Sigmoid colon (tissue), 7 donors: ENCODE measurements around the gene SIM1. TPM values are rescaled to one million over a fixed set of nuclear protein-coding genes. Genes with fewer than 3 reads are reported as not detected.

Experiments
- DNase-seq: peaks from one replicate; pipeline ENCODE4 v3.0.0-alpha.2; 2019
- H3K27ac ChIP-seq, 4 donors: fragments of 200-600 bp; sonication (generic); one replicate each; pipeline ENCODE4 v1.5.1; 2016 to 2019; ENCODE audit warnings: mild to moderate bottlenecking in 1 of 4
- H3K27me3 ChIP-seq, 3 donors: fragments of 200-600 bp; sonication (generic); one replicate each; pipeline ENCODE4 v1.5.1; 2019; ENCODE audit warnings: mild to moderate bottlenecking in 1 of 3
- H3K36me3 ChIP-seq, 4 donors: fragments of 200-600 bp; sonication (generic); one replicate each; pipeline ENCODE4 v1.5.1; 2016 to 2019
- H3K4me1 ChIP-seq, 4 donors: fragments of 200-600 bp; sonication (generic); one replicate each; pipeline ENCODE4 v1.5.1; 2017 to 2019
- H3K4me3 ChIP-seq, 4 donors: fragments of 200-600 bp; sonication (generic); one replicate each; pipeline ENCODE4 v1.5.1; 2017 to 2019; ENCODE audit warnings: mild to moderate bottlenecking in 2 of 4, moderate library complexity in 1 of 4
- H3K9me3 ChIP-seq, 4 donors: fragments of 200-600 bp in 3 of 4; sonication (generic) in 3 of 4; one replicate each; pipeline versions ENCODE4 v1.5.1 to v1.6.1; 2013 to 2019
- EP300 ChIP-seq, 4 donors: sonication (generic); formaldehyde crosslinking; IDR thresholded peaks; one replicate each; pipeline ENCODE4 v1.6.1; 2017; ENCODE audit warnings: antibody characterized with exemption in 4 of 4
- POLR2A ChIP-seq, 2 donors: fragments of 450-650 bp; IDR thresholded peaks; one replicate each; pipeline ENCODE4 v1.6.1; 2016; ENCODE audit warnings: antibody characterized with exemption in 2 of 2, mild to moderate bottlenecking in 2 of 2, moderate library complexity in 2 of 2
- POLR2AphosphoS5 ChIP-seq, 4 donors: sonication (generic); formaldehyde crosslinking; IDR thresholded peaks; one replicate each; pipeline ENCODE4 v1.6.1; 2017; ENCODE audit warnings: antibody characterized with exemption in 4 of 4
- WGBS, 2 donors: extraction: QIAGEN DNeasy Blood & Tissue Kit; methylation state at CpG; one replicate each; pipeline ENCODE4 v1.1.7; 2013; 5-methylcytosine and 5-hydroxymethylcytosine counted together
- intact Hi-C: fragments of 100-400 bp; cut with DNase I; formaldehyde crosslinking; loops from one replicate; pipeline ENCODE4 v1.15.1; 2023
- polyA plus RNA-seq, 3 donors: library from polyadenylated mRNA; stranded (reverse); fragments of 200-250 nt; gene quantifications; one replicate each; pipeline ENCODE4 v1.2.3, GENCODE V29; 2013
- total RNA-seq, 4 donors: library from RNA; depleted of rRNA; stranded (reverse); fragments of >200 nt; gene quantifications; one replicate each; pipeline ENCODE4 v1.1.0, GENCODE V29; 2016
- TF ChIP-seq, protein P1 (sequence below), 4 experiments: fragments of 450-650 bp in 3 of 4; fragments of 200-600 bp in 1 of 4; IDR thresholded peaks; one replicate each; pipeline ENCODE4 v1.5.1; 2016 to 2019; ENCODE audit warnings: antibody characterized with exemption in 4 of 4, mild to moderate bottlenecking in 3 of 4, moderate library complexity in 2 of 4
- donor health status: healthy with polysubstance abuse.
- donor health status: Bipolar disorder and iron deficiency.
- donor health status: healthy.

The SIM1 gene
- total and polyA plus RNA-seq, 7 donors = not detected

DNA sequence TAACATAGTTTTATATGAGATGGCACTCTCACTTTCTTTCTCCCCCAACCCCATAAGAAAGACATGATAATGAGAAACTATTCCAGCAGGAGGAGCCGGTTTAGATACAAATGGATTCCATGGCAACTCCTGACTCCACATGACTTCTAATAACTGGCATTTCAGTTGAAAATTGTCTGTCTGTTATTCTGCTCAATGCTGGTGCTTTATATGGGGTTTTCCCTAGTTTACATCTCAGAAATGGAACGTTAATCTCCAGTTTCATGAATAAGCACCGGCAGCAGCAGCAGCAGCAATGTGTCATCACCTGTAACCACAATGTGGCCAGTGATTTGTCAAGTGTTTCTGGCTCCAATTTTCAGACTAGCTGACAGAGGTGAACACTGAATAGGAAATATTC lies 8.0 kb upstream of the SIM1 start:
- TF ChIP-seq, protein P1, sequence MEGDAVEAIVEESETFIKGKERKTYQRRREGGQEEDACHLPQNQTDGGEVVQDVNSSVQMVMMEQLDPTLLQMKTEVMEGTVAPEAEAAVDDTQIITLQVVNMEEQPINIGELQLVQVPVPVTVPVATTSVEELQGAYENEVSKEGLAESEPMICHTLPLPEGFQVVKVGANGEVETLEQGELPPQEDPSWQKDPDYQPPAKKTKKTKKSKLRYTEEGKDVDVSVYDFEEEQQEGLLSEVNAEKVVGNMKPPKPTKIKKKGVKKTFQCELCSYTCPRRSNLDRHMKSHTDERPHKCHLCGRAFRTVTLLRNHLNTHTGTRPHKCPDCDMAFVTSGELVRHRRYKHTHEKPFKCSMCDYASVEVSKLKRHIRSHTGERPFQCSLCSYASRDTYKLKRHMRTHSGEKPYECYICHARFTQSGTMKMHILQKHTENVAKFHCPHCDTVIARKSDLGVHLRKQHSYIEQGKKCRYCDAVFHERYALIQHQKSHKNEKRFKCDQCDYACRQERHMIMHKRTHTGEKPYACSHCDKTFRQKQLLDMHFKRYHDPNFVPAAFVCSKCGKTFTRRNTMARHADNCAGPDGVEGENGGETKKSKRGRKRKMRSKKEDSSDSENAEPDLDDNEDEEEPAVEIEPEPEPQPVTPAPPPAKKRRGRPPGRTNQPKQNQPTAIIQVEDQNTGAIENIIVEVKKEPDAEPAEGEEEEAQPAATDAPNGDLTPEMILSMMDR (IDR thresholded peaks at IDR 0.05) = no peak
- TF ChIP-seq EP300 (IDR thresholded peaks at IDR 0.05) (no peak), POLR2AphosphoS5 (IDR thresholded peaks at IDR 0.05) (no peak), POLR2A (IDR thresholded peaks at IDR 0.05) (no peak)
- Histone ChIP-seq H3K4me1 (peaks cover 0 to 2% (median under 1%) of the 10 kb centered on the region in 4 donors), H3K27me3 (peaks cover 15 to 62% (median 33%) of the 10 kb centered on the region in 3 donors), H3K9me3 (no peaks in the 10 kb centered on the region), H3K27ac (no peak overlapping the region), H3K36me3 (no peaks in the 10 kb centered on the region), H3K4me3 (no peak overlapping the region)
- intact Hi-C loops = loop anchor here (10.0 kb wide), 1 partner anchor 468 kb away; no protein-coding TSS in a partner anchor
- DNase-seq = no peak
- 18 to 24% methylated on average over 3 of the region's 3 CpGs for WGBS, 2 donors

DNA sequence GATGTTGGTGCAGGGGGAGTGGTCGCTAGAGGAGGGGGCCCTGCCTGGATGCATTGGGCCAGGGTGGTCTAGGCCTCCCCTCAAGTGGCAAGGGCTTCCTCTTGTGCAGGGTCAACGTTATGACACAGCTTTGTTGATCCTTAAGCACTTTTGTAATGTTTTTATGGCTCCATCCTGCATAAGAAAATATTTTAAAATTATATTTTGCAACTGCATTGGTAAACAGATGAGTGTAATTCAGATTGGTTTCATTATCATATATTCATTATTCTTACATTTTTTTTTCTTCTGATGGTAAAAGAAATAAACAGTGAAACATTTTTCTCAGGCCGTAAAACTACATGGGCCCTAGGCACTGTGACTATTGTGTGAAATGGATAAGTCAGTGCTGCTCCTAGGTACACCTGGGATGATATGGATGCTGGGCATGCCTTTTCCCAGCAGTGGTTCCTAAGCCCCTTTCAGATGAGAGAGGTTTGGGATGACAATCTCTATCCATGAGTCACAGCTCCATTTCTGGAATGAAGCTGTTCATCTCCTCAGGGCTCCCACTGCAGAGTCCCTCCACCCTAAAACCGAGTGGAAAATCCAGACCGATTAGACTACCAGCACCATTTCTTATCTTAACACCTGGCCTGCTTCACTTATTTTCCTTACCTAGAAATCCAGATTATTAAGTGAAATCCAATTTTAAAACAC lies 5.8 kb upstream of the SIM1 start:
- Histone ChIP-seq H3K4me3 (no peak overlapping the region), H3K27me3 (peaks cover 36 to 72% (median 54%) of the 10 kb centered on the region in 3 donors), H3K4me1 (peaks cover 0 to 12% (median 3%) of the 10 kb centered on the region in 4 donors), H3K9me3 (peaks cover 0 to 5% (median 0%) of the 10 kb centered on the region in 4 donors), H3K36me3 (no peaks in the 10 kb centered on the region), H3K27ac (no peak overlapping the region)
- intact Hi-C loops = loop anchor here (10.0 kb wide), 1 partner anchor 466 kb away; no protein-coding TSS in a partner anchor
- TF ChIP-seq POLR2AphosphoS5 (IDR thresholded peaks at IDR 0.05) (no peak), EP300 (IDR thresholded peaks at IDR 0.05) (no peak), POLR2A (IDR thresholded peaks at IDR 0.05) (no peak)
- TF ChIP-seq, protein P1 (IDR thresholded peaks at IDR 0.05) = no peak
- 59 to 64% methylated on average over 5 of the region's 5 CpGs for WGBS, 2 donors
- no peak for DNase-seq

DNA sequence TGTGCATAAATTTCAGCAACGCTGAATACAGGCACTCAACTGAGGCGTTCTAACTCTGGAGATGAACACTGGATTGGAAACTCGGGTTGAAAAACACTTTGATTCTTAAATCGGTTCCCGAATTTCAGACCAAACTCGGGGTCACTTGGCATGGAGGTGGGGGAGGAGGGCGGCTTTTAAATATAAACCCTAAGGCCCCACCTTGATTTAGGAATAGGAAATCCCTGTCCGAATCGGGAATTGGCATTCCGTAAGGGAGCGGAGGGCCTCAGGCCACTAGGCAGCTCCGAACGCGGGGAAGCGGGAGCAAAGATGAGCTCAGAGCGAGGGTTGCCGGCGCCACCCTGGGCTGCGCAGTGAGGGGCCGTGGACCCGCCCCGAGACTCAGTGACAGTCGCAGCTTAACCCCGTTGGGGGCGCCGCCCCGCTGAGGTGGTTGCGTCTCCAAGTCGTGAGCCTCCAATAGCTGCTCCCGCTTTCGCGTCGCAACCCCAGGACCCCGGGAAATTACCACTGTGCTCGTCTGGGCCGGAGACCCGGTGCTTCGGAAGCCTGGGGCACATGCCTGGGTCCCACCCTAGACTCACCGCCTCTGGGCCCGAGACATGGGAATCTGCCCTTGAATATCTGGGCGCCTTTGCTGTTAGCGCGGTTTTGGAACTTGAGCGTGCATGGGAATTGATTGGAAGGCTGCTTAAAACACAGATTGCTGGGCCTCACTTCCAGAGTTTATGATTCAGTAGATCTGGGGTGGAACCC lies 4.6 kb upstream of the SIM1 start:
- Histone ChIP-seq H3K27me3 (peaks cover 49 to 85% (median 67%) of the 10 kb centered on the region in 3 donors), H3K4me1 (peaks cover 0 to 24% (median 14%) of the 10 kb centered on the region in 4 donors), H3K27ac (no peak overlapping the region), H3K36me3 (no peaks in the 10 kb centered on the region), H3K9me3 (peaks cover 0 to 5% (median 0%) of the 10 kb centered on the region in 4 donors), H3K4me3 (no peak overlapping the region)
- no peak for TF ChIP-seq POLR2A (IDR thresholded peaks at IDR 0.05)
- TF ChIP-seq POLR2AphosphoS5 (IDR thresholded peaks at IDR 0.05) = no peak
- no peak for TF ChIP-seq EP300 (IDR thresholded peaks at IDR 0.05)
- TF ChIP-seq, protein P1 (IDR thresholded peaks at IDR 0.05) = no peak
- no peak for DNase-seq
- intact Hi-C loops = no loop called here
- WGBS, 2 donors = 11 to 33% methylated on average over 44 of the region's 44 CpGs

DNA sequence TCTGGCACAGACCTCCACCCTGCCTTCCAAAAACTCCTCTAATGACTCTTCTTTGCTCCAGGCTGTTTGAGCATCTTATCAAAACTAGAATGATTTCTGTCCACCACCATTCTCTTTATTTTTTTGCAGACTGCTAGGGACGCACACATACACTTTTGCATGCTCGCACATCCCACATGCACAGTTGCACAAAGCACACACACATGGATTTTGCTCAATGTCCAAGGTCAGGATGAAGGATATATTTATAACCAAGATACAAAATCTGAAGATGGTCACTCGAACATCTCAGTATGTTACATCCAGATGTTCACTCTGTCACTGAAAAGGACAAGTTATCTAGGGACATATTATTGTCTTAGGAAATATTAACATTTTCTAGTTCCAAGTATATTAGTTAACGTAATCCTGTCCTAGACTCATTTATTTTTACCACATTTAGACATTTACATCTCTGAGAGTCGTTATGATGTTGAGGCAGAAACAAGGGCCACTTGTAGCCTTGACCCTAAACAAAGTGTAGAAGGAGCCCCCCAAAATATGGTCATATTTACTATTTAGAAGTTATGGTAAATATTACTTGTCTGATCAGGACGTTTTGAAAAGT lies 3.4 kb upstream of the SIM1 start:
- DNase-seq = no peak
- H3K36me3 ChIP-seq = no peaks in the 10 kb centered on the region
- no peak overlapping the region for H3K4me3 ChIP-seq
- H3K4me1 ChIP-seq = peaks cover 0 to 31% (median 20%) of the 10 kb centered on the region in 4 donors
- H3K27me3 ChIP-seq = peaks cover 61 to 97% (median 78%) of the 10 kb centered on the region in 3 donors
- TF ChIP-seq POLR2AphosphoS5 (IDR thresholded peaks at IDR 0.05) = no peak
- TF ChIP-seq, protein P1 (IDR thresholded peaks at IDR 0.05) = no peak
- TF ChIP-seq POLR2A (IDR thresholded peaks at IDR 0.05) = no peak
- TF ChIP-seq EP300 (IDR thresholded peaks at IDR 0.05) = no peak
- H3K27ac ChIP-seq = no peak overlapping the region
- WGBS, 2 donors = 23 to 28% methylated on average over 6 of the region's 6 CpGs
- intact Hi-C loops = no loop called here
- peaks cover 0 to 5% (median 0%) of the 10 kb centered on the region in 4 donors for H3K9me3 ChIP-seq
